HG02884 (cell line): ENCODE data around the gene PFN3.
A peak's percentile ranks its signal among the peaks of the same experiment; 100 is the strongest.

Experiments
- ATAC-seq: cut with Tn5 transposase; IDR thresholded peaks from one replicate; pipeline ENCODE4 v1.9.1; 2021; ENCODE audit warnings: mild to moderate bottlenecking, moderate library complexity; ENCODE audit not compliant: unreplicated experiment

PFN3 gene

GRCh38 chr5:177438468-177438867, 38.0 kb upstream of the PFN3 start:
- ATAC-seq: no peak

- ATAC-seq: no peak
Observed at GRCh38 chr5:177437623-177438022, 37.2 kb upstream of the PFN3 start.

GRCh38 chr5:177435847-177436536, 35.5 kb upstream of the PFN3 start:
- ATAC-seq: no peak

- no peak for ATAC-seq
Observed at GRCh38 chr5:177434942-177435738, 34.7 kb upstream of the PFN3 start.

- no peak for ATAC-seq
Observed at GRCh38 chr5:177434437-177434836, 34.0 kb upstream of the PFN3 start.

GRCh38 chr5:177433658-177434217, 33.3 kb upstream of the PFN3 start:
- ATAC-seq: no peak

GRCh38 chr5:177432839-177433657, 32.6 kb upstream of the PFN3 start:
- no peak for ATAC-seq

GRCh38 chr5:177432143-177432838, 31.8 kb upstream of the PFN3 start:
- no peak for ATAC-seq

GRCh38 chr5:177431317-177432142, 31.1 kb upstream of the PFN3 start:
- ATAC-seq: peak; percentile 43

GRCh38 chr5:177430972-177431316, 30.5 kb upstream of the PFN3 start:
- no peak for ATAC-seq

- no peak for ATAC-seq
Observed at GRCh38 chr5:177430140-177430951, 29.9 kb upstream of the PFN3 start.

GRCh38 chr5:177429248-177430040, 29.0 kb upstream of the PFN3 start:
- ATAC-seq: no peak

- ATAC-seq: no peak
Observed at GRCh38 chr5:177428574-177429217, 28.2 kb upstream of the PFN3 start.

- ATAC-seq: no peak
Observed at GRCh38 chr5:177427919-177428573, 27.6 kb upstream of the PFN3 start.

GRCh38 chr5:177427211-177427822, 26.9 kb upstream of the PFN3 start:
- no peak for ATAC-seq

GRCh38 chr5:177426566-177427210, 26.2 kb upstream of the PFN3 start, which contains the start of gene GRK6:
GRK6 (plus strand) TSS chr5:177426676; CDS start chr5:177426846, 170 bp downstream.
- ATAC-seq: peak; percentile 7
